ENCODE measurements around the gene DACT3. TPM values are rescaled to one million over a fixed set of nuclear protein-coding genes. Genes with fewer than 3 reads are reported as not detected.

DACT3 gene
- 1.6 TPM for polyA plus RNA-seq (2013, experiment 1 of 2)
- polyA plus RNA-seq (2013, experiment 2 of 2): 3.2 TPM

DNA sequence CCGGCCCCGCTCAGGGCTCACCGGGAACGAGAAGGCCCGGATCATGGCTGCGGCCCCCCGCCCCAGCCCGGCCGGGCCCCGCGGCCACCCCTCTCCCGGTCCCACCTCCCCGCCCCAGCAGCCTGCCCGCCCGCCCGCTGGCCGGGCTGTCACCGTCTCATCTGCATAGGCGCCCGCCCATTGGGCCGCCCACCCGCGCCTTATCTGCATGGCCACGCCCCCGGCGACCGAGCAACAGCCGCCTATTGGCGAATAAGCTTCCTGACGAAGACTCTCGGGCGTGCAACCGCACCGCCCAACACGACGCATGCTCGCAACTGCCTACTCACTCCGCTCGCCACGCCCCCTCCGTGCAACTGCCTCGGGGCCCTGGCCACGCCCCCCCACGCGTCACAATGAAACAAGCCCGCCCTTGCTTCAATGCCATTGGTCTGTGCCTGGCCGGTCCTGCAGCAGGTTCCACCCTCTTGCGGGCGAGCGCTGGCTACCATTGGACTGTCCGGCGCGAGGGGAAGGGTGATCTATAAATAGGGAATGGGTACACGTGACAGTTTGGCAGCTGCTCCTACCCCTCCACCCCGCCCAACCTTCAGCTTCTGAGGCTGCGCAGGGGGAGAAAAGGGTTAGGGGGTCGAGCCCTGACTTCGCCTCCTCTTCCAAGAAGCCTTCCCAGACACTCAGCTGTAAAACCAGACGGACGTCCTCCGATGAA is at the start of gene DACT3:
Gene DACT3, minus strand, starts transcription at position 163 of the 712 bp plus-strand sequence. Its CDS starts 118 bp downstream, at position 45.
- Histone ChIP-seq H3K4me1 (ENCODE audit: insufficient read depth, low read length) (0 out of 2 replicates have a peak, but pooled peaks cover 3% of the 10 kb centered on the region), H3K27ac (ENCODE audit: low read depth, low read length) (no peak within 1 kb of the TSS; the same call in 1 of the 2 replicates), H3K36me3 (ENCODE audit: insufficient read depth, low read length) (no peaks in the 10 kb centered on the region), H3K4me3 (ENCODE audit: low read length) (peak within 1 kb of the TSS; percentile 72), H3K27me3 (ENCODE audit: insufficient read depth, low read length) (peaks cover 25% of the 10 kb centered on the region), H3K9ac (ENCODE audit: low read depth, low read length) (no peak within 1 kb of the TSS), H3K9me3 (ENCODE audit: insufficient read depth, low read depth, low read length) (no peaks in the 10 kb centered on the region)
- WGBS: under 1% methylated on average over 60 of the region's 61 CpGs

DNA sequence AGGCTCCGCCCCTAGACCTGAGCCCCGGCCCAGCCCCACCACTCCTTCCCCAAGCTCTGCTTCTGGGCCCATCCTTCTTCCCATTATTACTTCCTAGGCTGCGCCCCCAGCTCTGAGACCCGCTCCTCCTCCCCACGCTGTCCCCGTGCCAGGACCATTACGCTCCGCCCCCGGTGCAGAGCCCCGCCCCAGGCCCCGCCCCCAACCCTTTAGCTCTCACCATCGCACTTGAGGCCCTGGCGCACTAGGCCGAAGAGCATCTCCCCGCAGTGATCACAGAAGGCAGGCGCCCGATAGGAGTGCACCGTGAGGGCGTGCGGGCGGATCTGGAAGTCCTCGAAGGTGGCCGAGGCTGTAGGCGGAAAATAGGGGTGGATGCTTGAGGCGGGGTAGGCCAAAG is 49.7 kb upstream of the DACT3 start:
- Histone ChIP-seq H3K9me3 (ENCODE audit: insufficient read depth, low read depth, low read length) (no peaks in the 10 kb centered on the region), H3K27me3 (ENCODE audit: insufficient read depth, low read length) (no peaks in the 10 kb centered on the region), H3K27ac (ENCODE audit: low read depth, low read length) (no peak overlapping the region), H3K4me3 (ENCODE audit: low read length) (no peak overlapping the region), H3K36me3 (ENCODE audit: insufficient read depth, low read length) (peaks cover 43% of the 10 kb centered on the region), H3K4me1 (ENCODE audit: insufficient read depth, low read length) (peaks cover 18% of the 10 kb centered on the region), H3K9ac (ENCODE audit: low read depth, low read length) (peak overlapping the region; percentile 32; the same call in 1 of the 2 replicates)
- WGBS: 84% methylated on average over 25 of the region's 25 CpGs

GRCh38 chr19:46704379-46705076 is 43.5 kb upstream of the DACT3 start:
- Histone ChIP-seq H3K9me3 (ENCODE audit: insufficient read depth, low read depth, low read length) (no peaks in the 10 kb centered on the region), H3K27me3 (ENCODE audit: insufficient read depth, low read length) (no peaks in the 10 kb centered on the region)
- WGBS: 55% methylated on average over 21 of the region's 21 CpGs

GRCh38 chr19:46700704-46701103 is 39.7 kb upstream of the DACT3 start:
- H3K27ac ChIP-seq (ENCODE audit: low read depth, low read length): no peak overlapping the region
- peaks cover 73% of the 10 kb centered on the region for H3K36me3 ChIP-seq (ENCODE audit: insufficient read depth, low read length)
- no peaks in the 10 kb centered on the region for H3K27me3 ChIP-seq (ENCODE audit: insufficient read depth, low read length)
- WGBS: 96% methylated on average over 13 of the region's 13 CpGs
- no peak overlapping the region for H3K9ac ChIP-seq (ENCODE audit: low read depth, low read length)
- no peak overlapping the region for H3K4me3 ChIP-seq (ENCODE audit: low read length)
- H3K4me1 ChIP-seq (ENCODE audit: insufficient read depth, low read length): peaks cover 5% of the 10 kb centered on the region
- no peaks in the 10 kb centered on the region for H3K9me3 ChIP-seq (ENCODE audit: insufficient read depth, low read depth, low read length)

More at GRCh38 chr19:46704379-46705076, 43.5 kb upstream of the DACT3 start:
- no peak overlapping the region for H3K4me3 ChIP-seq (ENCODE audit: low read length)
- peaks cover 80% of the 10 kb centered on the region for H3K36me3 ChIP-seq (ENCODE audit: insufficient read depth, low read length)
- no peaks in the 10 kb centered on the region for H3K4me1 ChIP-seq (ENCODE audit: insufficient read depth, low read length)
- no peak overlapping the region for H3K27ac ChIP-seq (ENCODE audit: low read depth, low read length)
- no peak overlapping the region for H3K9ac ChIP-seq (ENCODE audit: low read depth, low read length)

DNA sequence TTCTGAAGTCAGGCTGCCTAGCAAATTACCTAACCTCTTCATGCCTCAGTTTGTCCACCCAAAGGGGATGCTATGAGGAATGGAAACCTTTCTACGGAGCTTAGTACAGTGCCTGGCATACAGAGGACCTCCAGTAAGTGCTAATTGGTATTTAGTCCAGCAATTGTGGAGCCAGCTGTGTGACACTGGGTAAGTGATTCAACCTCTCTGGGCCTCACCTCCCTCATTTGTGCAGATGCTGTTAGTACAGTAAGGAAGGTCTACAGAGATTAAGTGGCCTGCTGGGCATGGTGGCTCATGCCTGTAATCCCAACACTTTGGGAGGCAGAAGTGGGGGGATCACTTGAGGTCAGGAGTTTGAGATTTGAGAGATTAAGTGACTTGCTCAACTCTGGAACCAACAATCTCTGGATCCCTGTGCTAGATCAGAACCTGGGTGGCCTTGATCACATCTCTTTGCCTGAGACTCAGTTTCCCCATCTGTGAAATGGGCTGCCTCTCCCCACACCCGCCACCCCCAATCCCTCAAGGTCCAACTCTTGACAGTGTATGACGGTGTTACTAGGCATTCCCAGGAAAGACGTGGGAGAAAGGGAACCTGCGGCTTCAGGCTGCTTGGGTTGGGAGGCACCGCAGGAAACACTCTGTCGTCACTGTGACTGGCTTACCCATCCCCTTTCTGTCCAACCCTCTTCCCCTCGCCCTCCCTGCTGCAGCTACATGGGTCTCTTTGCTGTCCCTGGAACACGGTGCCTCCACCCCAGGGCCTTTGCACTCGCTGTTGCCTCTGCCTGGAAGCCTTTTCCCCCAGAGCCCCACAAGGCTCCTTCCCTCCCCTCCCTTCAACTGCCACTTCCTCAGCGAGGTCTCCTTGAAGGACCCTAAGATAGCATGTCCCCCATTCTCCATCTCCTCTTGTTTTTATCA is 37.7 kb upstream of the DACT3 start:
- Histone ChIP-seq H3K27ac (ENCODE audit: low read depth, low read length) (no peak overlapping the region), H3K9me3 (ENCODE audit: insufficient read depth, low read depth, low read length) (no peaks in the 10 kb centered on the region), H3K36me3 (ENCODE audit: insufficient read depth, low read length) (peaks cover 85% of the 10 kb centered on the region), H3K4me3 (ENCODE audit: low read length) (no peak overlapping the region), H3K4me1 (ENCODE audit: insufficient read depth, low read length) (peaks cover 5% of the 10 kb centered on the region), H3K27me3 (ENCODE audit: insufficient read depth, low read length) (no peaks in the 10 kb centered on the region), H3K9ac (ENCODE audit: low read depth, low read length) (no peak overlapping the region)
- 93% methylated on average over 11 of the region's 11 CpGs for WGBS

- H3K27me3 ChIP-seq (ENCODE audit: insufficient read depth, low read length): no peaks in the 10 kb centered on the region
- no peaks in the 10 kb centered on the region for H3K9me3 ChIP-seq (ENCODE audit: insufficient read depth, low read depth, low read length)
- 4% methylated on average over 39 of the region's 39 CpGs for WGBS
- peak overlapping the region; percentile 38 for H3K4me3 ChIP-seq (ENCODE audit: low read length)
- 0 out of 2 replicates have a peak overlapping the region, but pooled peaks have one; percentile 22 for H3K9ac ChIP-seq (ENCODE audit: low read depth, low read length)
- peaks cover 5% of the 10 kb centered on the region for H3K4me1 ChIP-seq (ENCODE audit: insufficient read depth, low read length)
- no peak overlapping the region for H3K27ac ChIP-seq (ENCODE audit: low read depth, low read length)
- peaks cover 85% of the 10 kb centered on the region for H3K36me3 ChIP-seq (ENCODE audit: insufficient read depth, low read length)
These were observed 36.4 kb upstream of the DACT3 start for GRCh38 chr19:46697204-46697960.

DNA sequence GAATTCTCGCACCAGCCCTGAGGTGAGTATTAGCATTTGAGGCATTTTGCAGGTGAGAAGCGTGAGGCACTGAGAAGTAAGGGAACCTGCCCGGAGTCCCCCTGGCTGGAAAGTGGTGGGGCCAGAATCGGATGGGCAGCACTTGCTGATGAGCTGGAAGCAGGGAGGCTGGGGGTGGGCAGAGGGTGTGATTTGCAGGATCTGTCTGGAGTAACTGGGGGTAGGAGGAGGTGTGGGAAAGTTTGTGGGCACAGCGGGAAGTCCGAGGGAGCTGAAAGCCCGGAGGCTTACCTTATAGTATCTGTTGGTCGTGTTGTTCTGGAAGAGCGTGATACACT is 35.9 kb upstream of the DACT3 start:
- 0 out of 2 replicates have a peak overlapping the region, but pooled peaks have one; percentile 22 for H3K9ac ChIP-seq (ENCODE audit: low read depth, low read length)
- H3K4me3 ChIP-seq (ENCODE audit: low read length): peak overlapping the region; percentile 34
- WGBS: 42% methylated on average over 9 of the region's 9 CpGs
- H3K27me3 ChIP-seq (ENCODE audit: insufficient read depth, low read length): no peaks in the 10 kb centered on the region
- H3K9me3 ChIP-seq (ENCODE audit: insufficient read depth, low read depth, low read length): no peaks in the 10 kb centered on the region; the same call in 1 of the 2 replicates
- peak overlapping the region; percentile 5; the same call in 1 of the 2 replicates for H3K27ac ChIP-seq (ENCODE audit: low read depth, low read length)
- peaks cover 85% of the 10 kb centered on the region for H3K36me3 ChIP-seq (ENCODE audit: insufficient read depth, low read length)
- H3K4me1 ChIP-seq (ENCODE audit: insufficient read depth, low read length): peaks cover 5% of the 10 kb centered on the region

DNA sequence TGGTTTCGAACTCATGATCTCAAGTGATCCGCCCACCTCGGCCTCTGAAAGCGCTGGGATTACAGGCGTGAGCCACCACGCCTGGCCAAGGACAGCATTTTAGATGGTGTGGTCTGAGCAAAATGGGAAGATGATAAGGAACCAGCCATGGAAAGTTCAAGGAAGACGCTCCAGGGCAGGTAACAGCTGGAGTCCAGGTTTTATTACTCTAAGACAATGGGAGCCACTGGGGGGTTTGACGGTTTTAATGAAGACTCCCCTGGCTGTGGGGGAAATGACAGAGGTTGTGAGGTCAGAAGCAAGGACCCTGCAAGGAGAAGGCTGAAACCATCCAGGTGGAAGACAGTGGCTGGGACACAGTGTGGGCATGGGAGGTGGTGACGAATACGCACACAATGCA is 35.1 kb upstream of the DACT3 start:
- Histone ChIP-seq H3K36me3 (ENCODE audit: insufficient read depth, low read length) (peaks cover 85% of the 10 kb centered on the region), H3K4me1 (ENCODE audit: insufficient read depth, low read length) (peaks cover 5% of the 10 kb centered on the region), H3K27ac (ENCODE audit: low read depth, low read length) (no peak overlapping the region), H3K4me3 (ENCODE audit: low read length) (no peak overlapping the region), H3K9me3 (ENCODE audit: insufficient read depth, low read depth, low read length) (no peaks in the 10 kb centered on the region; the same call in 1 of the 2 replicates), H3K27me3 (ENCODE audit: insufficient read depth, low read length) (no peaks in the 10 kb centered on the region), H3K9ac (ENCODE audit: low read depth, low read length) (no peak overlapping the region)
- 84% methylated on average over 8 of the region's 10 CpGs for WGBS

DNA sequence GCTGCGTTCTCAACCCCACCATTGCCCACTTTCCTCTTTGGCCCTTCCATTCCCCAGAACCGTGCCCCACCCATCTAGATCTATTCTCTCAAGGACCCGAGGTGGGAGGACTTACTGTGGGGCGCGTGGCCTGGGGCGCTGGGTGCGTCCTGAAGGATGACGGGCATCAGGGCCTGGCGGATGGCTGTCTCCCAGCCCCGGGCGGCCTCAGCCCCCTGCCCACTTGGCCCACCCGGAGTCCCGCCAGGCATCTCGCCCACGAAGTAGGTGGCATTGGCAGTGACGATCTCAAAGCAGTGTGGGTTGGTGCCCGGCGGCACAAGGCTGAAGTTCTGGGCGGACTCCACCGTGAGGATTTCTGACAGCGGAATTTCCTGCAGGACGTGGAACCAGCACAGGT is 32.8 kb upstream of the DACT3 start:
- no peaks in the 10 kb centered on the region for H3K27me3 ChIP-seq (ENCODE audit: insufficient read depth, low read length)
- H3K4me3 ChIP-seq (ENCODE audit: low read length): no peak overlapping the region
- peaks cover 5% of the 10 kb centered on the region for H3K4me1 ChIP-seq (ENCODE audit: insufficient read depth, low read length)
- WGBS: 97% methylated on average over 22 of the region's 22 CpGs
- no peak overlapping the region for H3K9ac ChIP-seq (ENCODE audit: low read depth, low read length)
- H3K9me3 ChIP-seq (ENCODE audit: insufficient read depth, low read depth, low read length): no peaks in the 10 kb centered on the region; the same call in 1 of the 2 replicates
- no peak overlapping the region for H3K27ac ChIP-seq (ENCODE audit: low read depth, low read length)
- H3K36me3 ChIP-seq (ENCODE audit: insufficient read depth, low read length): peaks cover 83% of the 10 kb centered on the region

Data from HUES64 (cell line).